Urothelium cell line (cell line): ENCODE data around the gene NBPF20.
"Not testable (repeated sequence)": the region's sequence is repeated elsewhere in the genome, so short reads cannot be mapped to it uniquely, and the experiment has no call there.

Source experiments
- DNase-seq: peaks from one replicate; pipeline ENCODE4 v3.0.0; 2011; ENCODE audit warnings: low spot score, mixed read lengths
- FAIRE-seq: peaks from 2 replicates; lab custom pipeline; 2011; peaks lifted over from hg19 to GRCh38; lab: Jason Lieb, UNC

NBPF20 gene

DNA sequence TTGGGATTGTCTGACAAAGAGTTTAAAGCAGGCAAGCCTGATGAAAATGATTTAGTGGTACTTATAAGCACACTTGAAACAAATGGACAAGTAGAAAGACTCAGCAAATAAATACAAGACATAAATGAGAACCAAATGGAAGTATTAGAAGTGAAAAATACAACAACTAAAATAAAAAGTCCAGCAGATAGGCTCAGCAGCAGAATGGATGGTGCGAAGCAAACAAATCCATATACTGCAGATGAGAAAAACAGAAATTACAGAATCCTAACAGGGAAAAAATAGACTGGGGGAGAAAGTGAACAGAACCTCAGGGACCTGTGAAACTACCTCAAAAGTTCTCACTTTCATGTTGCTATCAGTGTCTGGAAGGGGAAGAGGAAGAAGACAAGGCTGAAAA is 3.9 kb upstream of the NBPF20 start:
- DNase-seq, FAIRE-seq: not testable (repeated sequence)

GRCh38 chr1:145424612-145425435 is 579 bp downstream of the NBPF20 start:
- not testable (repeated sequence) for FAIRE-seq
- DNase-seq, result peak; percentile 15

- not testable (repeated sequence) for DNase-seq, FAIRE-seq
Observed at GRCh38 chr1:145415149-145415548, 10.3 kb downstream of the NBPF20 start.

DNA sequence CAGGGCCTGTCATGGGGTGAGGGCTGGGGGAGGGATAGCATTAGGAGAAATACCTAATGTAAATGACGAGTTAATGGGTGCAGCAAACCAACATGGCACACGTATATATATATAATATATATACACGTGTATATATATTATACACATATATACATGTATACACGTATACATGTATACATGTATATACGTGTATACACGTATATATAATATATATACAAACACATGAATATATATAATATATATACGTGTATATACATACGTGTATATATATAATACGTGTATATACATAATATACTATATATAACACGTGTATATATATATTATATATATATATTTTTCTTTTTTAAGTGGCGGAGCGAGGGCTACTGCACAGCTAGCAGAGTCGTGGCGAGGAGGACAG is 18.1 kb downstream of the NBPF20 start:
- DNase-seq, FAIRE-seq: not testable (repeated sequence)

- DNase-seq, result not testable (repeated sequence)
Observed at GRCh38 chr1:145404949-145405348, 20.5 kb downstream of the NBPF20 start.

DNA sequence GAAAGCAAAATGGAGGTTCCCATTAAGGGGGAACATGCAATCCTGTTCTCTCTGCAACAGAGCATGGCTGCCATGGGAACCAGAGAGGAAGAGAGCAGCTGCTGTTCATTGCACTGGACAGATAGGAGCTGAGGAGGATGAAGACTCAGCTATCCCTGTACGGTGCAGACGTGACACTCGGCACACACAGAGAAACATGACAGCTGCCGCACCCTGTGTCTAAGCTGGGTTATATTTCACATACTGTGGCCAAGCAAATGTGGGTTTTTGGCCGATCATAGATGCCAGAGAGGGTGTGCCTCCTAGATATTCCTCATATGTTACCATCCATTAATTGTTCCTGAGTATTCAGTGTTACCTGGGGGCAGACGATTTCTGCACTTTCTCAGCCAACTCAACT is 24.7 kb downstream of the NBPF20 start:
- FAIRE-seq, DNase-seq: not testable (repeated sequence)

More at GRCh38 chr1:145404949-145405348, 20.5 kb downstream of the NBPF20 start:
- not testable (repeated sequence) for FAIRE-seq
